OCI-LY3 (cell line): ENCODE measurements around the gene BACH2.

ENCODE experiments used
- H2AFZ ChIP-seq: fragments of 200-600, 300-600 bp; shearing (Covaris generic); 2 replicates; pipeline ENCODE4 v1.6.0; 2014; ENCODE audit warnings: antibody characterized with exemption, low read depth, low read length
- H3K27ac ChIP-seq: fragments of 200-600, 300-600 bp; sonication (generic); 2 replicates; pipeline ENCODE4 v1.5.1; 2014; ENCODE audit warnings: mild to moderate bottlenecking, low read length, moderate library complexity, mixed read lengths
- H3K27me3 ChIP-seq: fragments of 200-600, 300-600 bp; sonication (generic); 2 replicates; pipeline ENCODE4 v1.6.1; 2014; ENCODE audit warnings: low read depth, low read length, mixed read lengths
- H3K36me3 ChIP-seq: fragments of 200-600, 300-600 bp; sonication (generic); replicated peaks from 2 replicates; pipeline ENCODE3; 2014; ENCODE audit warnings: low read depth, low read length, mixed read lengths
- H3K4me1 ChIP-seq: fragments of 300-600, 200-600 bp; sonication (generic); 2 replicates; pipeline ENCODE4 v1.6.1; 2014; ENCODE audit warnings: low read length, mixed read lengths
- H3K4me2 ChIP-seq: fragments of 200-600, 300-600 bp; sonication (generic); 2 replicates; pipeline ENCODE4 v1.6.1; 2014; ENCODE audit warnings: low read length, mixed read lengths
- H3K4me3 ChIP-seq: fragments of 300-600, 200-600 bp; sonication (generic); 2 replicates; pipeline ENCODE4 v1.5.1; 2014; ENCODE audit warnings: antibody characterized with exemption, mild to moderate bottlenecking, low read length, moderate library complexity
- H3K79me2 ChIP-seq: fragments of 300-600, 200-600 bp; shearing (Covaris generic); 2 replicates; pipeline ENCODE4 v1.6.1; 2014; ENCODE audit warnings: mild to moderate bottlenecking, low read length, mixed read lengths
- H3K9ac ChIP-seq: fragments of 300-600, 200-600 bp; shearing (Covaris generic); 2 replicates; pipeline ENCODE4 v1.6.0; 2014; ENCODE audit warnings: mild to moderate bottlenecking, low read length, moderate library complexity
- H3K9me3 ChIP-seq: fragments of 200-600, 300-600 bp; shearing (Covaris generic); 2 replicates; pipeline ENCODE4 v1.6.1; 2014; ENCODE audit warnings: low read length, mixed read lengths; ENCODE audit not compliant: insufficient read depth
- H4K20me1 ChIP-seq: fragments of 200-600, 300-600 bp; sonication (generic); 2 replicates; pipeline ENCODE4 v1.6.1; 2016; ENCODE audit warnings: low read length, mixed read lengths; ENCODE audit not compliant: insufficient read depth
- EZH2phosphoT487 ChIP-seq: fragments of 200-600 bp; shearing (Covaris generic); IDR thresholded peaks from 2 replicates; pipeline ENCODE4 v1.6.1; 2018; ENCODE audit warnings: antibody characterized with exemption, mixed run types, low read depth
- TF ChIP-seq, protein P1 (sequence below): fragments of 200-600, 300-600 bp; sonication (generic); IDR thresholded peaks from 2 replicates; pipeline ENCODE4 v1.5.1; 2014; ENCODE audit warnings: antibody characterized with exemption, low read length, low read depth

Gene BACH2

DNA sequence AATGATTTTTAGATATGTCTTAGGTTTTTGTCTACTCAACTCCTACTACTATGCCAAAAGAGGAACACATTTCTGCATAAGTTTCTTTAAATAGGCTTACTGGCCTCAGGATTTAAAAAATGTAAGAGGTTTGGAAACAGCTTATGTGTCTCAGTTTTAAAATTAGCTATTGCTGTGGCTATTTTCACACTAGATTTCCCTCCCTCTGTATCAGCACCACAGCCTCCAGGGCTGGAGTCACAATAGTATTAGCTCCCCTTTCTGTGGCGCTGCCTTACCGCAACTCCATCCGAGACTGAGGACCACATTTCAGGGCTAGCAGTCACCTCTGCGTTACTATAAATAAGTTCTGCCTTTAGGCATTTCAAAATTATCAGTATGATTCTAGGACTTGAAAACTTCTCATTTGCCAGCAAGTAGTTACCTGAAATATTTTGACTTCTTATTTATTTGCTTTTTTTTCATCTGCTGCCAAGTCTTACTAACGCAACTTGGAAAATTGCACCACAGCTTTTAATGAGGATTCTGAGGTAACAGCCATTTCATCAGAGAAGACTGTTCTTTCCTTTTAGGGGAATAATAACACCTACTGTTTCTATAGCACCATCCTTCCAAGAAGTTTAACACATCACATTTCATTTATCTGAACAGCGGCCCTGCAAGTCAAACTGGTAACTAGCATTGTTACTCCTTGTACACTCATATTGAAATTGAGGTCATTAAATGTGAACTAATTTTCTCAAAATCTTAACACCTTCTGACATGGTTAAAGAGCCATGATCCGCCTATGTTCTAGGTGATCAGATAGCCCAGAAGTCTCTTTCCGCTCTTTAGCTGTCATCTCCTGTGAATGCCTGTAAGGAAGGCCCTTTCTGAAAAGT, 296.5 kb downstream of the BACH2 start:
- Histone ChIP-seq H3K9me3 (no peaks in the 10 kb centered on the region), H4K20me1 (no peaks in the 10 kb centered on the region), H3K9ac (no peak overlapping the region), H2AFZ (no peak overlapping the region), H3K27ac (no peak overlapping the region), H3K36me3 (no peaks in the 10 kb centered on the region), H3K79me2 (no peaks in the 10 kb centered on the region), H3K4me3 (no peak overlapping the region), H3K4me1 (no peaks in the 10 kb centered on the region), H3K27me3 (peaks cover 9% of the 10 kb centered on the region), H3K4me2 (no peak overlapping the region)
- TF ChIP-seq, protein P1, sequence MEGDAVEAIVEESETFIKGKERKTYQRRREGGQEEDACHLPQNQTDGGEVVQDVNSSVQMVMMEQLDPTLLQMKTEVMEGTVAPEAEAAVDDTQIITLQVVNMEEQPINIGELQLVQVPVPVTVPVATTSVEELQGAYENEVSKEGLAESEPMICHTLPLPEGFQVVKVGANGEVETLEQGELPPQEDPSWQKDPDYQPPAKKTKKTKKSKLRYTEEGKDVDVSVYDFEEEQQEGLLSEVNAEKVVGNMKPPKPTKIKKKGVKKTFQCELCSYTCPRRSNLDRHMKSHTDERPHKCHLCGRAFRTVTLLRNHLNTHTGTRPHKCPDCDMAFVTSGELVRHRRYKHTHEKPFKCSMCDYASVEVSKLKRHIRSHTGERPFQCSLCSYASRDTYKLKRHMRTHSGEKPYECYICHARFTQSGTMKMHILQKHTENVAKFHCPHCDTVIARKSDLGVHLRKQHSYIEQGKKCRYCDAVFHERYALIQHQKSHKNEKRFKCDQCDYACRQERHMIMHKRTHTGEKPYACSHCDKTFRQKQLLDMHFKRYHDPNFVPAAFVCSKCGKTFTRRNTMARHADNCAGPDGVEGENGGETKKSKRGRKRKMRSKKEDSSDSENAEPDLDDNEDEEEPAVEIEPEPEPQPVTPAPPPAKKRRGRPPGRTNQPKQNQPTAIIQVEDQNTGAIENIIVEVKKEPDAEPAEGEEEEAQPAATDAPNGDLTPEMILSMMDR = no peak
- no peak for TF ChIP-seq EZH2phosphoT487

DNA sequence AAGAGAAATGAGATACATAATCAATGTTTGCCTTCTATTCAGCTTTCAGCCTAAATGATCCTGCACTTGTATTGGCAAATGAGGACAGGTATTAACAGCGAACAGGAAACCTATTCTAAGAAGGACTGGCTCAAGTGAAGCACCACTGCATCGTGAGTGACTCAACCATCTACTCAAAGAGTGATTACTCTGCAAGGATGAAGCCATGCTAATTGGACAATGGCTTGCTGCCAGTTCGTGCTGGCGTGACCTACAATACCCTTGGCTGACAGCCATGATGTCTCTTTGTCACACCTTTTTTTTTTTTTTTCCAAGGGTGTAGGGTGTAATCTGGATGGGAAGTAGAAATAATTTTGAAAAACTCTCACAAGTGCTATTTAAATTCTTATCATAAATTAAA, 297.5 kb downstream of the BACH2 start:
- Histone ChIP-seq H3K27me3 (peaks cover 9% of the 10 kb centered on the region), H3K79me2 (no peaks in the 10 kb centered on the region), H4K20me1 (no peaks in the 10 kb centered on the region), H3K9ac (no peak overlapping the region), H3K4me2 (no peak overlapping the region), H3K9me3 (no peaks in the 10 kb centered on the region), H3K36me3 (no peaks in the 10 kb centered on the region), H3K4me1 (no peaks in the 10 kb centered on the region), H3K27ac (no peak overlapping the region), H3K4me3 (no peak overlapping the region), H2AFZ (no peak overlapping the region)
- TF ChIP-seq, protein P1 = no peak
- no peak for TF ChIP-seq EZH2phosphoT487

DNA sequence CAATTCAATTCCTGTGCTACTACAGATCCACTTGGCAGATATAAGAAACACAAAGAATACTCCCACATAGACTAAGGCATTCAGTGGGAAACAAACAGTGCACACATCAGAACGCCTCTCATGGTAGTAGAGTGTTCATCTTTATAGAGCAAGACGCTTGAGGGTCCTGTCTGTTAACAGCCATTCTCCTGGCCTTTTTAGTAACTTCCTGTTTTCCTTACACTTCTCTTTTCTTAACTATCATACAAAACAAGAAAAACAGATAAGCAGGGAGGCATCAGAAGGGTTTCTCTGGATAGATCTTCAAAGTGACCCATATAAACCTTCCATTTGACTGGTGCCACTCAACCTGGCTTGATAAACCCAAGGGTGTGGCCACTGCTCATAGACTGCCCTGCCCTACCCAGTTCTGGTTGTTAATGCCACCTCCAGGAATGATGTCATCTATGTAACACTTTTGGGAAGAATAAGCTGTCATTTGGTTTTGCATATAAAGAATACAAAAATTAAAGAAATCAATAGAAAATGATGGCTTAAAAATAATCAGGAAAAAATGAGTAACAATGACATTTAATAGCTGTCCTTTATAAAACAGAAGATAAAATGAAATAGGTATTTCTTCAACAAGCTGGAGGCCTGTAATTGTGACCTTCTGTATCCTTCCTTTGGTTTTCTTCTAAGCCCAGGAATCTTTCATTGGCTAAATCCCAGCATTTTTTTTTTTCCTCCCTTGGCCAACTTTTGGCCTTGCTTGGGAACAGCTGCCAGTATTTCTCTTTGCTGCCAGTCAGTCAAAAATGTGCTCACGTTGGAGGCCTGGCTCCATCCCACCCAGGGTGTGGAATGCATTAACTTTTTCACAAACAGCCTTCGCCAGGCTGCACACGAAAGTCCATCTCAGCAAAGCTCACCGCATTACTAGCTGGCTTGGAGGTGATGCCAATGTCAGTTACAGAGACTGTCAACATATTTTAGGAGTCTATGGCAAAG, 298.9 kb downstream of the BACH2 start:
- H3K79me2 ChIP-seq = no peaks in the 10 kb centered on the region
- peaks cover 9% of the 10 kb centered on the region for H3K27me3 ChIP-seq
- no peaks in the 10 kb centered on the region for H3K36me3 ChIP-seq
- no peak overlapping the region for H3K27ac ChIP-seq
- no peaks in the 10 kb centered on the region for H3K9me3 ChIP-seq
- H3K4me1 ChIP-seq = no peaks in the 10 kb centered on the region
- H3K4me2 ChIP-seq = no peak overlapping the region
- H4K20me1 ChIP-seq = no peaks in the 10 kb centered on the region
- H3K9ac ChIP-seq = no peak overlapping the region
- no peak overlapping the region for H2AFZ ChIP-seq
- TF ChIP-seq, protein P1 = no peak
- no peak for TF ChIP-seq EZH2phosphoT487
- no peak overlapping the region for H3K4me3 ChIP-seq

DNA sequence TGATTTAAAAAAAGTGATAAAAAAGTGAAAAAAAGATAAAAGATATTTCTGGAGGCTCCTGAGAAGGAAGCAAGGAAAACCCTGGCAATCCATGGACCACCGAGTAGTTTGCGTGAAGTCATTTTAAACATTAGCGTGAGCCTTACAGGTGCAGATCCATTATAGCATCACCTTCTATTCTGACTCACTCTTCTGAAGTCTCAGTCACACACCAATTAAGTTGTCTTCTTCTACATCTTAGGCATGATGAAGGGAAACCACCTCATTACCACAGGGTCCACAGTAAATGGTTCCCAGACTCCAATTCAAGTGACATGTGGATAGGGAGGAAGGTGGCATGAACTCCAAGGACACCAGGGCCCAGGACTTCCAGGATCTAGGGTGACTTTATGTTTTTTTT, 303.2 kb downstream of the BACH2 start:
- no peaks in the 10 kb centered on the region for H3K36me3 ChIP-seq
- no peaks in the 10 kb centered on the region for H3K79me2 ChIP-seq
- peaks cover 3% of the 10 kb centered on the region; the same call in 1 of the 2 replicates for H3K27me3 ChIP-seq
- H3K4me2 ChIP-seq = no peak overlapping the region
- no peak overlapping the region for H3K9ac ChIP-seq
- no peaks in the 10 kb centered on the region for H3K4me1 ChIP-seq
- no peaks in the 10 kb centered on the region for H3K9me3 ChIP-seq
- TF ChIP-seq EZH2phosphoT487 = no peak
- H4K20me1 ChIP-seq = no peaks in the 10 kb centered on the region
- H3K4me3 ChIP-seq = no peak overlapping the region
- no peak overlapping the region for H3K27ac ChIP-seq
- no peak overlapping the region for H2AFZ ChIP-seq
